NCI-H524 treated with DMSO at 0.1 percent for 48 hours (cell line): Measurements from ENCODE around the gene SLX9.

Experiments
- DNase-seq: peaks from one replicate; lab custom pipeline; 2025; lab: John Stamatoyannopoulos, UW

Gene SLX9

DNA sequence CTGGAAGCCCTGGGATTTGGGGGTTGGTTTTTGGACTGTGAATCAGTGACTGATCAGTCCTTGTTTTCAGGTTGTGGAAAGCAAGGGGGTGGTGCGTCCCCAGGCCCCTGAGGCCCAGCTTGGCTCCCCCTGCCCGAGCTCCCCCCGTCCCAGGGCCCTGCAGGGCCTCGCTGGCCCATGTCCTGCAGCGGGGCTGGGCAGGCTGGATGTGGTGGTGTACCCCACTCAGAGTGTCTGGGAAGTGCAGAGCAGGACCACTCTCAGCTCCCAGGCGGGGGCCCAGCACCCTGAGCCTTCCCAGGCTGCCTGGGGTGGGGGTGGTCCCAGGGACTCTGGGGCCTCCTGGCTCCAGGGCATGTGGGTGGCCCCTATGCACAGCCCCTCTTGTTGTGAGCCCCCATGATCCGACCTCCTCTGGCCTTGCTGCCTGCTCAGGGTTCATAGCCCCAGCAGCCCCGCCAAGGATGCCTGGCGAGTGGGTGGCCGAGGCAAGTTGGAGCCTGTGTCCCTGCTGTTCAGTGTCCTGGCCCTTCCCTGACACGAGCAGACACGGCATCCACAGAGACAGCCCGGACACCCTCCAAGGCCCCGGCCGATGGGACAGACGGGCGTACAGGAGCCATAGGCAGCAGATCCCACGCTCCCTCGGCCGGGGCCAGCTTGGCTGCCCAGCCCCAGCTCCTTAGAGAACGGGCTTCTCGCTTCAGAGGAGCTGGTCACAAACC, 37.9 kb downstream of the SLX9 start:
- no peak for DNase-seq

DNA sequence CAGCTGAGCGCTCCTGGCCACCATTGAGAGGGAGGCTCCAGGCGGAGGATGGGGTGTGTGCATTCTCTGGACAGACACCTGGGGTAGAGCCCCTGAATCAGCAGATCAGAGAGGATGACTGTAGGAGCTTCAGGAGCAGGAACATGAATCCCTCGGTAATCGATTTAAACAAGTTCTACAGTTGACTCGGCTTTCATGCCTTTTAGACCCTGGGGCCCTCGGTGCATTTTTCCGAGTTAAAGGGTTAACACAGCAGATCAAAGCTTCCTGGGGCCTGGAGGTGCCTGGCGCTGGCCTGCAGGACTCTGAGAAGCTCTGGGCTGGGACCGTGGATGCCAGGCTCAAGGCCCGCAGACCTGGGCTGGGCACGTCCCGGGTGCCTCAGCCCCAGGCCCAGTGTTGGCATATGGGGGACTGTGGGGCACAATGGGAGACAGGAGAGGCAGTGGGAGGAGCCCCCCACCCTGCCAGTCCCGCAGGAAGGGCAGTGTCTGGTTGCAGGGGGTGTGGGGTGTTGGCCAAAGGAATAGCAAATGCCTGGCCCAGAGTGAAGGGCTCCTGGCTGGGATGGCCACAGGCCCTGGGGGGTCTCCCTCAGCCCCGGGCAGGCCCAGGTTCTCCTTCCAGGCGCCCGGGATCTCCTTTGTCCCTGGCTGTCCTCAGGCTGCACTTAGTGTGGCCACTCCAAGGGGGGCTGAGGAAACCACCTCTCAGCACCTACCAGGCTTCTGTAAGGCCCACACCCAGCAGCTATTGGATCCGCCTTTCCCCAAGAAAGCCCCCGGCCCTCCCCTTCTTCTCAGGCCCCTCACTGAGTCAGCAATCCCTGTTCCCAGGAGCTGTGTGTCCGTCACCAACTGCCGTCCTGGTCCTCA, 40.1 kb downstream of the SLX9 start:
- no peak for DNase-seq

DNA sequence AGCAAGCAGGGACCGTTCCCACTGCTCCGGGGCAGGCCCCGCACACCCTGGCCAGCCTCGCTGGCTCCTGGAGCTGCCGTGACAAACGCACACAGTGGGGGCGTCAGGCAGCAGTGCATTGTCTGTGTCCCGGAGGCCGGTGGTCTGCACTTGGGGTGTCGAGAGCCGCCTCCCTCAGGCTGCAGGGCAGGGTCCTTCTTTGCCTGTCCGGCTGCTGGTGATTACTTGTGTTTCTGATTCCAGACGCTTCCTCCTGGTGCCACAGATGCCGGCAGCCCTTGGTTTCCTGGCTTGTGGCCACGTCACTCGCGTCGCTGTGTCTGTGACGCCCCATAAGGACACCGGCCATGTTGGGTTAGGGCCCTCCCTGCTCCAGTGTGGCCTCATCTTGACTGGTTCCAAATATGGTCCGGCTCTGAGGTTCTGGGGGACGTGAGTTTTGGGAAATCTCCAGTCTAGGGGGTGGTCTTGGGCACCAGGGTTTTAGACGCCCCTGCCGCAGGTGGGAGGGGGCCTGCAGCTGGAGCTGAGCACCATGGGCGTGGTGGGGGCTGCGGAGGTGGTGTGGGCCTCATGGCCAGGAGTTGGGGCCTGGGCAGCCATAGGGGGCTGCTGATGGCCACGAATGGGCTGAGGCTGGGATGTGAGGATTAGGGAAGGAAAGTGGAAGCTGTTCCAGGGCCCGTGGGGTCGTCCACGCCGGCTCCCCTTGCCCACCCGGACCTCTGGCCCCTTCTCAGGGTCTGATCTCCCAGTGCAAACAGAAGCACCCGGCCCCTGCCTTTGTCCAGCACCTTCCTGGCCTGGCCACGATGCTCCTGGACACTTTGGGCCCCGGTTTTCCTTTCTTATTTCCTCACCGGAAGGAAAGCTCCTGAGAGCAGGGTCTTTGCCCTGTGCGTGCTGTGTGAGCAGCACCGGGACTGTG, 41.0 kb downstream of the SLX9 start:
- DNase-seq, result no peak

DNA sequence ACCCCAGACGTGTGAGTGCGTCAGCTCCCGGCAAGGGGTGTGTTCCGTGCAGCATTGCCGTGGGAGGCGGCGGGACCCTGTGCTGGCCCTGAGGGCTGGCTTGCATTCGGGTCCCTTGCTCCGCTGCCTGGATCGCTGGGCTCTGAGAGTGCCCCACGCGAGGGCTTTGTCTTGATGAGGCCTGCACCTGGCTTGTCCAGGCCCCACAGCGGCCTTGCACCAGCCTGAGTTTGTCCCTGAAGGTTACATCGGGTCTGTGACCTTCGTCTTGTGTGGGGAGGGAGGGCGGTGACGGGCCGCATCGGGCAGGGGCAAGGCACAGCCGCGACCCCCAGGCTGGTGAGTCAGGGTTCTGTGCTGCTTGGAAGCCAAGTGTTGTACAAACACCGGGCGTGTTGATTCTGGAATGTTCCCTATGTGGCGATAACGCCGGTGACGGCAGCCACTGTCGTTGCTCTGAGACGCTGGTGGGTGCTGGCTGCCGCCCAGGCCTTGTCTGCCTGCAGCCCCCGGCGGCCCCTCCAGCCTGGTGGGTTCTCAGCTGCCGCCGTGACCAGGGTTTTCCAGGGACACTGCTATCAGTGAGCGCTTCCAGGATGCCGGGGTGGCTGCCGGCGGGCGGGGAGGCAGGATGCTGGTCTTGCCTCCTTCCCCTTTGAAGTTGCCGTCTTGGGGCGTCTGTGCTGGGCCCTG, 42.9 kb downstream of the SLX9 start:
- no peak for DNase-seq

DNA sequence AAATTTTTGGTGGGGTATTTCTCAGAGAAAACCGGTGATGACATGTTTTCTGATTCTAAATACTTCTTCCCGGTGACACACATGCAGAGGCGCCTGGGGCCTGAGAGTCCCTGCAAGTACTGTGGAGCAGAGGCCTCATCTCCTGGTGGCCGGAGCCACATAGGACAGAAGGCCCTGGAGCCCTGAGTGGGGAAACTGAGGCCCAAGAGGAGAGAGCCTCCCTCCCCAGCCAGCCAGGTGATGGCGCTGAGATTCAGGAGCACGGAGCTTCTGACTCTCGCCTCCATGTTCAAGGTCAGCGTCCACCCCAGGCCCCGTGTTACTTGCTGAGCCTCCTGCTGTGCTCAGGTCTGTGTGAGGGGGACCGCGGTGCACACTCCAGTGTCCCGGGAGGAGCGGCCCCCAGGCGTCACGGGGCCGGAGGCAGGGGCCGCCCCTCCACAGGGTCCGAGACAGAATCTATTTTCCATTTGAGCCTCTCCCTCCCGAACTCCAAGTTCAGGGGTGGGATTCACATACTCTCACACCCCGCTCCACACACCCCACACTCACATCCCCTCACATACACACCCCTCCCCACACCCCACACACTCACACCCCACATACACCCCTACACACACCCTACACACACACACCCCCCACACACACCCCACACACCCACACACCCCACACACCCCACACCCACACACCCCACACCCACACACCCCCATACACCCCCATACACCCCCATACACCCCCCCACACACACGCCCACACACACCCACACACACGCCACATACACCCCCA, 43.8 kb downstream of the SLX9 start:
- DNase-seq, result no peak

DNA sequence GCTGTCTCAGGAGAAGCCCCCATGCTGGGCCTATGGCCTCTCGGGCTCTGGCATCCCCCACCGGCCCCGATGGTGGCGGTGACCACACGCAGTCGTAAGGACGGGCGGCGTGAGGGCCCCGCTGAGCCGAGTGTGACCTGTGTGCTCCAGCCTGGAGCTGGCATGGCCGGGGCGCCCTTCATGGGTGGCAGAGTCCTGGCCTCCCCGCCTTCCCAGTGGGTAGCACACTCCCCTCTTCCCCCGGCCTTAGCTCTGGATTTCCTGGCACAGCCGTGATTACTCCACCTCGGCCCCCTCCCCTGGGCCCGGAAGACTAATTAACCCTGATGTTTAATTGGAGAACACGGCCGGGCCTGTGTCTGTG, 44.6 kb downstream of the SLX9 start:
- no peak for DNase-seq

DNA sequence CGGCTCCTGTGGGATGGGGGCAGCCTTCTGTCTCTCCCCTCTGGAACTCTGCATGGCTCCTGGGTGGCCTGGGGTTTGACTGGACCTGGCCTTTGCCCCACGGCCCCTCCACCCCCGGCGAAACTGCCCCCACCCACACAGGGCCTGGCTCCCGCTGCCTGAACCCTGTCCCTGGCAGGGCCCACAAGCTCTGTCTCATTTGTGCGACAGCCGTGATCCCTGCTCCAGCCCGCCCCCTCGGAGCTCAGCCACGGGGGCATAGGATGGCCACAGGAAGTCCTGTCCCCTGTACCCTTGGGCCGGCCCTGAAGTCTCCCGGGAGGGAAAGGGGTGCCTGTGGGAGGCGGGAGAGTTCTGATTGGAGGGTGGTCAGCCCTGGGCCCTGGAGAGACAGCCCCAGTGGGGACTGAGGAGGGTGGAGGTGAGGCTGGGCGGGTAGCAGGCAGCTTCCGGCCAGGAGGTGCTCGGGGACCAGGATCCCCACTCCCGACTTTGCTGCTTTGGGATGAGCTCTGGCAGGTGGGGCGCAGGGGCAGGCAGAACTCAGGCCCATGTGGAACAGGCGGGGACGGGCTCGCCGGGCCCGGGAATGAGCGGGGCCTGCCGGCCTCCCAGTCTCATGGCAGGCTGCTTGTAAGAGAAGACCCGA, 45.1 kb downstream of the SLX9 start:
- no peak for DNase-seq

DNA sequence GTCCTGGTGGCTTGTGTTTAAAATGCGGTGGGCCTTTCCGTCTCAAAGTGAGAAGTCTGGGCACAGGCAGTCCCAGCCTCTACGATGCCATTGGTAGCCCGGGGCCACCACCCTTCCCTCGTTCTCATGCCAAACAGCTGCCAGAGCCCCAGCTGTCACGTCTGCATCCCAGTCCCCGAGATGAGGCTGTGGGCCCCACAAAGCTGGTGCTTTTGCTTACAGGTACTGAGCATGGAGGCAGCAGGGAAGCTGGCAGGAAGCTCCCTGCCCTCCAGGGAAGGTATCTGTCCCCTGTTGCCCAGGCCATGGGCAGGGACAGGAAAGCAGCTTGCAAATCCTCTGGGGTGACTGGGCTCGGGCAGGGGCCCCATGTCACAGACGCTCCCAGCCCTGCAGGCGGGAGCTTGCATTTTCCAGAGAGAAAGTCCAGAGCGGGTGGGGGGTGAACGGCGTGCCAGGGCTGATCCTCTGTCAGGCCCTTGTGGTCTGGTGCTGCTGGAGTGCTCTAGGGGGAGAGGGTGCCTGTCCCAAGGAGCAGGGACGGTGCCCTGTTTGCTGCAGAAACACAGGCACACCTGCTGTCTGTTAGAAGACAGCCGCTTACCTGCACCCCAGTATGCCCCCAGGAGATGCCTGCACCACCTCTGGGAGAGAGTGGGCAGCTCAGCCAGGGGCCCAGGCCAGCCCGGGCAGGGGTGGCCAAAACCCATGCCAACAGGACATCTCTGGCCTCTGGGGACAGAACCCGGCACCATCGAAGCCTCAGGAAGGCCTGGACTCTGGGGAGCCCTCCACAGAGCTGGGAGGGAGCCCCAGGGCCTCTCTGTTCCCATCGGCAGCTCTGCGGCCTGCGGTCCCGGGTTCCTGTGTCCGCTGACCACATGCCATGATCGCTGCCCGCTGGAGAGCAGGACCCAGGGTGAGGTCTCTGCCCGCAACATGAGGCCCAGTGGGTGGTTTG, 45.9 kb downstream of the SLX9 start:
- DNase-seq, result no peak

DNA sequence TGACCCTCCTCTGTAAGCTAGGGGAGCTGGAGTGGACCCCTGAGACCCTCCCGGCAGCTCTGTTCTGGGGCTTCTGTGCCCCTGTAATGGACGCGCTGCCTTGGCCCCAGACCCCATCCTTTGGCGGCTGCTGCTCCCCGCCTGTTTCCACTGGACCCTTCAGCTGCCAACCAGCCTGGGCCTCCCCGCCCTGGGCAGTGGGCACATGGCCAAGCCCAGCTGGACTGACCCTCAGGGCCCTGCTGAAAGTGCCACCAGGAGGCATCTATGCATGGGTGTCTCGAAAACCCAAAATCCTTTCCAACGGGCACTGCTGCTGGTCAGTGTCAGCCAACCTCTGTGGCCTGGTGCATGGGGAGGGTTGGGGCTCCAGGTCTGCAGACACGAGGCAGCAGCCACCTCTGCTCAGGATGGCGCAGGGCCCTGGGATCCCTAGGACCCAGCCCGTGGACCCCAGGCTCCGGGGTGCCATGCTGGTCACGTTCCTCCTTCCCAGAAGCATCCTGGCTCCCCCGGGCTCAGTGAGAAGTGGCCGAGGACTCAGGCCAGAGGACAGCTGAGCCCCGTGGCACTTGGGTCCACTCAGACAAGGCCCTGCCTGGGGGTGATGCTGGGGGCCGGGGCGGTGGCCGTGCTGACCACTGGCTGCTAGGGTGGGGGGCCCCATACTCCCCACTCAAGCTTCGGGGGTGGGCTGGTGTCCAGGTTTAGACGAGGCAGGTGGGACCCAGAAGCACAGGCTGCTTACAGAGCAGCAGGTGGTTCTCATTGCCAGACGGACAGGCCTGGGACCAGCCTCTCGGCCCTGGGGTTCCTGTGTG, 46.9 kb downstream of the SLX9 start:
- DNase-seq, result no peak

DNA sequence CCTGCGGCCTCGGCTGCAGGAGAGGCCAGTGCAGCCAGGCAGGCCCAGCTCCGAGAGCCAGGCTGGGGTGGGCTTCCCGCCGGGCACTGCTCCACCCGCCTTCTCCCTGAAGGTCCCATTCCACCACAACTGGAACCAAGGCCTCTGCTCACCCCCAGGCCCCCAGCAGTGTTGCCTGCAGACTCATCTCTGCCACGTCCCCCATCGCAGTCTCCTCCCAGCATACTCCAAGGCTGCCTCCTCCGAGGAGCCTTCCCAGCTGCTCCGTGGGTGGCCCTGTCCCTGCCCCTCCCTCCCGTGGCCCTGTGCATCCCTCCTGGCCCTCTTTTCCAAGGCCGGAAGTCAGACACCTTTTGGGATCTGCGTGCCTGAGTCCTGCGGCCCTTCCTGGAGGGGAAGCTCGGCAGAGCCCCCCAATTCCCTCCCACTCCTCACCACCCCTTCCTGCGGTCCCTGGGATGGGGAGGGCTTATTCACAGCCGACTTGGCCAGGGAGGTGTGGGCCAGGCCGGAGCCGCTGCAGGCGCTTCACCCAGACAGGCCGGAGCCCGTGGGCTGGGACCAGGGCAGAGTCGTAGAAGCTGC, 47.6 kb downstream of the SLX9 start:
- DNase-seq, result no peak

DNA sequence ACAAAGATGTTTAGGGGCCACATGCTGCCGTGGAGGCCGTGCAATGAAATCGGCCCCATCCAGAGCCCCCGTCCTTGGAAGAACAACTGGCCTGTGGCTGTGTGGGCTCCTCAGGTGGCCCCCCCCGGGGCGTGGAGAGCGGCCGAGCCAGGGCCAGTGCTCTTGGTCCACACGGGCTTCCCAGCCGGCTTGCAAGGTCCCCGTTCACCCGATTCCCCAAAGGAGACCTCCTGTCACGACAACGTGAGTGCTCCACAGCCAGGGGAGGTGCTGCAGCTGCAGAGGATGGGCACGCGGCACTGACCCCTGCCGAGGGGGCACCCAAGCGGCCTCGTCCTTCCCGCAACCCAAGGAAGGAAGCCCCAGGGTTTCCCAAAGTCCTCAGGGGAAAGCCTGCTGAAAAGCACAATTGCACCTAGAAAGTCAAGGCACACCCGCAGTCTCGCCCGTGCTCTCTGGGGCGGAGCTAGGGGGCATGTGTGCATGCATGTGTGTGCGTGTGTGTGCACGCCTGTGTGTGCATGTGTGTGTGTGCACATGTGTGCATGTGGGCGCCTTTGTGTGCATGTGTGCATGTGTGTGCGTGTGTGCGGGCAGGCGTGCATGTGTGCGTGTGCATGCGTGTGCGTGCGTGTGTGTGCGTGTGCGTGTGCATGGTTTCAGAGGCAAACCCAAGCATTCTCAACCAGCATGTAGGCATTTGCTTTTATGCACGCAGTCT, 48.2 kb downstream of the SLX9 start:
- no peak for DNase-seq

DNA sequence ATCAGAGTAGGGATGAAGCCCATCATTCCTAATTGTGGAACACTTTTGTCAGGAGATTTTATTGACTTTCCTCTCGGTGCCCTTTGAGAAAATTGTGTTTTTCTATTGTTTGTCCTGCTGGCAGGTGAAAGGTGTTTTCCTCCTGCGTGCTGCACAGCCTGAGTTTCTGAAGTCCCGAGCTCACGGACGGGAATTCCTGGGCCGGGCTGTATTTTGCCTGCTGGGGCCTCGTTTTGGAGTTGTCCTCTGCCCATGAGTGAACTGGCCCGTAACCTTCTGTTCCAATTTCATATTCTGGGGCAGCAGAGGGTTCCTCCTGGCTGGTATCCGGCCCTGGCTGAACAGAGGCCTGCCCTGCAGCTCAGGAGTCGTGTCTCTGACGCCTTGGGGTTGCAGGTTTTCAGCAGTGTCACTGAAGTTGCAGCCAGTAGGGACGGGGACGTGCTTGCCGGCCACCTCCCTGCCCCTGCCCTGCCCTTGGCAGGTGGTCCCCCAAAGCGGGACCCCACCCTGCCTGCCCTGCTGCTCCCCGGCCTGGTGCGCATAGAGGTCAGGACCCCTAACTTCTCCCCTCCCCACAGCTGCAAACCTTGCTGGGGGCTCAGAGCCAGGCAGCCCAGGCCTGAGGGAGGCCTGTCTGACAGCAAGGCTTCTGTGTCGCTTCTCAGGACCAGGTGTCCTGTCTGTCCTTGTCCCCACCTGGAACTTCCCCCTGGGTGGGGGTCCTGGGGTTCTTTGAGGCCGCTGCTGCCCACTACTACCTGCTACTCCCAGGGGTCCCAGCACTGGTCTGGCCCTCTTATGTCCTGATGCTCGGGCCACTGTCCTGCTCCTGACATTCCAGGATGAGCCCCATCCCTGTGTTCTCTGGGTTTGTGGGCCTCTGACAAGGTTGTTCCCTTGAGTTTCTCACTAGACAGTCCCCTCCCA, 49.0 kb downstream of the SLX9 start:
- no peak for DNase-seq

DNA sequence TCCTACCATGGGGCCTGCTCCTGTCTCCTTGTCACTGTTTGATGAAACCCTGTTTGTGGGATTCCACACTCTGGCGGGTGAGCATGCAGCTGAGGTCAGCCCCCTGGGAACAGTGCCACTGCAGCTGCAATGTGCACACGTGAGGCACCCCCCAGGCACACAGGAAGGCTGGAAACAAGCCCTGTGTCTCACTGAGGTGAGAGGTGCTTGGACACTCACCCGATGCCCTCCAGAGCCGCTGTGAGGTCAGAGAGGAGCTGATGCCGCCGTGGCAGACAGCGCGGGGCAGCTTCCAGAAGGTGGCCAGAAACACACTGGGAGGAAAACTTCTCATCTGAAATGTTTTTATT, 49.7 kb downstream of the SLX9 start:
- DNase-seq, result no peak

DNA sequence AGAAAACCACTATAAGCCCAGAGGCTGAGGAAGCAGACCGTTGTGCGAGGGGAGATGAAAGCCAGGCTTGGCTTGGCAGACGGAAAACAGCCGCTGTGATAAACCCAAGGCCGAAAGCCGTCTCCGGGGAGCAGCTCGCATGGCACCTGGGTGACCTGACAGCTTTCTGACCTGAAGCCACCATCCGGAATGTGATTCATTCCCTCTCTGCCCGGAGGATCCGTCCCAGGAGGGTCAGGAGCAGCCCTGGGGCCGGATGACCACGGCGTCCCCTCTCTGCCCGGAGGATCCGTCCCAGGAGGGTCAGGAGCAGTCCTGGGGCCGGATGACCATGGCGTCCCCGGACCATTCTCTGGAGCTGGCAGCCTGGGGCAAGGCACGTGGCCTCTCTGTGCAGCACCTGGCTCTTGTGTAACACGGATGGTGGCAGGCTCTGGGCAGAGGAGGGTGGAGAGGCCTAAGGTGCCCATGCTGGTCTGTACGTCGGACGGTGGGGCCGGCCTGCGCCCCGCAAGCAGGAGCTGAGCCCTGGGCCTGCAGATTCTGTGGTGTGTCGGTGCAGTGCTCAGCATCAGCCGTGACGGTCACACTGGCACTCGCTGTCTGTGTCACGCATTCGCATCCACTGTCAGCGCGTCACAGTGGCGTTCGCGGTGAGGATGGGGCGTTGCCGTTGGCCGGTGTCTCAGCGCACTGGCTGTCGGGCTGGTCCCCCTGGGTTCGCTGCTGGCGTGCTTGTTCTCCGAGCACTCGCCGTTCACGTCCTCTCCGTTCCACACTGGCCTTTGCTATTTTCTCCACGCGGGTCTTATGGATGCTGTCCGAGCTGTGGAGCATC, 50.3 kb downstream of the SLX9 start:
- DNase-seq, result no peak

DNA sequence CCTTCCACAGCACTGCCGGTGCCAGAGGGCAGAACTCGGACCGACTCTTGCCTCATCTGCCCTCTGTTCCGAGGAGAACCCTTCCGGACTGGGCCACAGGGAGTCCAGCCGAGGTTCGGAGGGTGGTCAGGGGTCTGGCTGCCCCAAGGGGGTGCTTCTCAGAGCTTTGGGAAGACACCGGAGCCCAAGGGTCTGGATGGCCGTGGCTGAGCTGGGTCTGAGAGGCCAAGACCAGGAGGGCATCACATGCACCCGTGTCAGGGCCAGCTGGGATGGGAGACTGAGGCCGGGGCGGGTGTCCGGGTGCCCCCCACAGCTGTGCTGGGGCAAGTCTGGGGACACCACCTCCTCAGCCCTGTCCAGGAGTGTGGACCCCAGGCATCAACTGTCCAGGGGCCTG, 51.1 kb downstream of the SLX9 start:
- no peak for DNase-seq
